Suppressor macrophage treated with lipopolysaccharide for 1 hour (primary cell): Measurements from ENCODE around the gene KLRC1.
"Not testable (repeated sequence)": the region's sequence is repeated elsewhere in the genome, so short reads cannot be mapped to it uniquely, and the experiment has no call there.

Source experiments
- DNase-seq, 3 donors: peaks; one replicate each; pipeline ENCODE4 v3.0.0-alpha.2; 2020 to 2022

Gene KLRC1

GRCh38 chr12:10453156-10453555, at the start of gene KLRC1:
TSS of gene KLRC1 (minus strand) at chr12:10453377. CDS start at chr12:10451156, 2,221 bp downstream.
- DNase-seq = no peak

GRCh38 chr12:10501030-10501429, 47.9 kb upstream of the KLRC1 start:
- no peak for DNase-seq

- DNase-seq = no peak
These were observed 44.9 kb upstream of the KLRC1 start for GRCh38 chr12:10498042-10498441.

GRCh38 chr12:10497602-10498001, 44.4 kb upstream of the KLRC1 start:
- DNase-seq = no peak

GRCh38 chr12:10491766-10492165, 38.6 kb upstream of the KLRC1 start:
- DNase-seq = no peak

GRCh38 chr12:10487328-10487727, 34.2 kb upstream of the KLRC1 start:
- DNase-seq = not testable (repeated sequence)

GRCh38 chr12:10481901-10482300, 28.7 kb upstream of the KLRC1 start:
- not testable (repeated sequence) for DNase-seq

- DNase-seq = not testable (repeated sequence)
These were observed 19.6 kb upstream of the KLRC1 start for GRCh38 chr12:10472808-10473207.

- no peak for DNase-seq
These were observed 16.5 kb upstream of the KLRC1 start for GRCh38 chr12:10469701-10470100.

GRCh38 chr12:10466311-10466710, 13.1 kb upstream of the KLRC1 start:
- no peak for DNase-seq

- no peak for DNase-seq
These were observed 4.6 kb upstream of the KLRC1 start for GRCh38 chr12:10457760-10458159.

- DNase-seq = no peak
These were observed 3.7 kb upstream of the KLRC1 start for GRCh38 chr12:10456856-10457255.

GRCh38 chr12:10455766-10456165, 2.6 kb upstream of the KLRC1 start:
- DNase-seq = no peak

- DNase-seq = no peak
These were observed 1.4 kb upstream of the KLRC1 start for GRCh38 chr12:10454531-10454930.

GRCh38 chr12:10448236-10448635, 4.9 kb downstream of the KLRC1 start:
- no peak for DNase-seq

GRCh38 chr12:10446052-10446451, 7.1 kb downstream of the KLRC1 start:
- not testable (repeated sequence) for DNase-seq

GRCh38 chr12:10441144-10441543, 12.0 kb downstream of the KLRC1 start:
- not testable (repeated sequence) for DNase-seq

GRCh38 chr12:10439608-10440274, 13.4 kb downstream of the KLRC1 start:
- not testable (repeated sequence) for DNase-seq

GRCh38 chr12:10437601-10438000, 15.6 kb downstream of the KLRC1 start:
- DNase-seq = not testable (repeated sequence)

GRCh38 chr12:10435816-10436215, 17.4 kb downstream of the KLRC1 start, which contains the start of gene KLRC2:
TSS of gene KLRC2 (minus strand) at chr12:10436010. CDS start at chr12:10435986, 24 bp downstream.
- peak in 2 of 3 donors; percentile 18 to 24 for DNase-seq

GRCh38 chr12:10430623-10431022, 22.6 kb downstream of the KLRC1 start:
- not testable (repeated sequence) for DNase-seq

GRCh38 chr12:10425938-10426337, 27.2 kb downstream of the KLRC1 start:
- not testable (repeated sequence) for DNase-seq

- peak in 1 of 3 donors; percentile 4 for DNase-seq
These were observed 28.8 kb downstream of the KLRC1 start for GRCh38 chr12:10424260-10424899.

GRCh38 chr12:10422159-10422558, 31.0 kb downstream of the KLRC1 start:
- not testable (repeated sequence) for DNase-seq
